NAMALWA (cell line): Measurements from ENCODE around the gene EIF4B.
A peak's percentile ranks its signal among the peaks of the same experiment; 100 is the strongest.

Experiments used
- DNase-seq: peaks from one replicate; pipeline ENCODE4 v3.0.0-alpha.2; 2015; ENCODE audit warnings: low spot score

EIF4B gene

GRCh38 chr12:53070877-53071492 lies 64.7 kb downstream of the EIF4B start:
- DNase-seq: peak; percentile 36

GRCh38 chr12:53071591-53072551 lies 65.6 kb downstream of the EIF4B start:
- no peak for DNase-seq

- DNase-seq: no peak
These were observed 67.6 kb downstream of the EIF4B start for GRCh38 chr12:53073881-53074280.

- no peak for DNase-seq
These were observed 68.2 kb downstream of the EIF4B start for GRCh38 chr12:53074283-53074998.

GRCh38 chr12:53074999-53075370 lies 68.7 kb downstream of the EIF4B start:
- no peak for DNase-seq

- no peak for DNase-seq
These were observed 70.2 kb downstream of the EIF4B start for GRCh38 chr12:53076461-53076860.

GRCh38 chr12:53077030-53077429 lies 70.8 kb downstream of the EIF4B start:
- no peak for DNase-seq

- peak; percentile 84 for DNase-seq
These were observed 72.4 kb downstream of the EIF4B start for GRCh38 chr12:53078425-53079225.

GRCh38 chr12:53079226-53080117 lies 73.2 kb downstream of the EIF4B start, which contains the start of gene SPRYD3:
Gene SPRYD3 (minus strand): TSS chr12:53079390. CDS start chr12:53079333, 57 bp downstream.
- DNase-seq: peak; percentile 98

GRCh38 chr12:53082637-53083175 lies 76.5 kb downstream of the EIF4B start:
- DNase-seq: no peak

GRCh38 chr12:53086361-53086760 lies 80.1 kb downstream of the EIF4B start:
- DNase-seq: no peak

GRCh38 chr12:53090105-53090504 lies 83.8 kb downstream of the EIF4B start:
- DNase-seq: no peak

- no peak for DNase-seq
These were observed 84.3 kb downstream of the EIF4B start for GRCh38 chr12:53090554-53090953.

GRCh38 chr12:53091756-53092155 lies 85.5 kb downstream of the EIF4B start:
- no peak for DNase-seq
